Lower leg skin (tissue), 4 donors: ENCODE results near the gene GATA5. TPM values are rescaled to one million over a fixed set of nuclear protein-coding genes. Genes with fewer than 3 reads are reported as not detected.

Experiments used
- DNase-seq, 2 donors: peaks; one replicate each; pipeline ENCODE4 v3.0.0-alpha.2; 2019; ENCODE audit warnings: low spot score in 2 of 2
- H3K4me3 ChIP-seq: fragments of 200-600 bp; sonication (generic); 2 replicates; pipeline ENCODE4 v1.5.1; 2017; ENCODE audit warnings: mild to moderate bottlenecking, low read depth; ENCODE audit not compliant: poor library complexity, severe bottlenecking
- POLR2A ChIP-seq, 2 donors: fragments of 450-650 bp; IDR thresholded peaks; one replicate each; pipeline ENCODE4 v1.6.1; 2016 to 2017; ENCODE audit warnings: antibody characterized with exemption in 2 of 2, mild to moderate bottlenecking in 1 of 2, moderate library complexity in 1 of 2
- WGBS, 2 donors: methylation state at CpG; one replicate each; pipeline ENCODE4 v1.1.5; 2018; 5-methylcytosine and 5-hydroxymethylcytosine counted together
- intact Hi-C: fragments of 100-400 bp; cut with DNase I; formaldehyde crosslinking; loops from one replicate; pipeline ENCODE4 v1.15.0; 2023; ENCODE audit warnings: low total_unique reads
- total RNA-seq, 4 donors: library from RNA; depleted of rRNA; stranded (reverse); fragments of >200 nt; gene quantifications; one replicate each; pipeline ENCODE4 v1.1.0, GENCODE V29; 2016
- TF ChIP-seq, protein P1 (sequence below), 3 donors: fragments of 450-650 bp; IDR thresholded peaks; one replicate each; pipeline ENCODE4 v1.5.1; 2016; ENCODE audit warnings: antibody characterized with exemption in 3 of 3, mild to moderate bottlenecking in 3 of 3, moderate library complexity in 2 of 3

Gene GATA5
- total RNA-seq, 4 donors from 2014 or later = 1.1 to 2.4 (median 1.6) TPM; not detected in 1

DNA sequence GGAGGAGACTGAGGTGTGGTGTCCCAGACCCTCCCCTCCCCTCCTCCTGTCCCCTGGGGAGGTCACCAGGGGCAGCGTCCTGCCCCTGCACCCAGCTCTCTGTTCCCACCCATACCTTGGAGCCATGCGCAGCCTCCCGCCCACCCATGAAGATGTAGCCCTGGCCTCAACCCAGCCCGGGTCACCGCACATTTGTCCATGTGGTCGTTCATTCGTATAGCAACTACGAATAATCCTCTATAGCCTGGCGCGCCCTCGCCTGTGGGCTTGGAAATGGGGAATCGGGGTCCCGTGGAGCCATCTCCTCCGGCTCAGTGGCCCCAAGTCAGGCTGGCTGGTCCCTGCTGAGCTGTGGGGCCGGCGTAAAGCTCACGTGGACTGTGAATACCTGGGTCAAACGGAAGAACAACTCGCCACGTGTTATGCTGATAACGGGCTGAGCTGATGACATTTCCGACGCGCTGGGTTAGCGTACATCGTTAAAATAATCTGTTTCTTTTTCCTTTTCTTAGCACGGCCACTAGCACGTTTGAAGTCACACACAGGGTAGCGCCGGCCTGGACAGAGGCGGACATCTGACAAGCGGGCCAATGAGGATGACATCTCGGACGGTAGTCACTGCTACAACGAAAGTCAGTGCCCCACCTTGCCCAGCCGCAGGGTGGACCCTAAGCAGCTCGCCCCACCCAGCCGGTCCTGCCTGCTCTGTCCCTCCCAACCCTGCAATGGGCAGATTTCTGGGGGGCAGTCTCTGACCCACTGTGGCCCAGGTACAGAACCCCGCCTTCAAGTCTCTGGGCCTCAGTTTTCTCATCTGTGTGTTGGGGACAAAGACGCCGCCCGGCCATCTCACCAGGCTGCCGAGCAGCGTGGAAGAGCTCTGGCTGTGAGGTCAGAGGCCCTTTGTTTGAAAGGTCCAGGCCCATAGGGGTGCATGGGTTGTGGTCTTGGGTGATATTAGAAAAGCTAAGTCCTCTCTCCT, 28.6 kb downstream of the GATA5 start:
- no peak for DNase-seq
- intact Hi-C loops = no loop called here
- WGBS, 2 donors = 82 to 86% methylated on average over 43 to 44 of the region's 44 CpGs
- H3K4me3 ChIP-seq = no peak overlapping the region
- TF ChIP-seq, protein P1, sequence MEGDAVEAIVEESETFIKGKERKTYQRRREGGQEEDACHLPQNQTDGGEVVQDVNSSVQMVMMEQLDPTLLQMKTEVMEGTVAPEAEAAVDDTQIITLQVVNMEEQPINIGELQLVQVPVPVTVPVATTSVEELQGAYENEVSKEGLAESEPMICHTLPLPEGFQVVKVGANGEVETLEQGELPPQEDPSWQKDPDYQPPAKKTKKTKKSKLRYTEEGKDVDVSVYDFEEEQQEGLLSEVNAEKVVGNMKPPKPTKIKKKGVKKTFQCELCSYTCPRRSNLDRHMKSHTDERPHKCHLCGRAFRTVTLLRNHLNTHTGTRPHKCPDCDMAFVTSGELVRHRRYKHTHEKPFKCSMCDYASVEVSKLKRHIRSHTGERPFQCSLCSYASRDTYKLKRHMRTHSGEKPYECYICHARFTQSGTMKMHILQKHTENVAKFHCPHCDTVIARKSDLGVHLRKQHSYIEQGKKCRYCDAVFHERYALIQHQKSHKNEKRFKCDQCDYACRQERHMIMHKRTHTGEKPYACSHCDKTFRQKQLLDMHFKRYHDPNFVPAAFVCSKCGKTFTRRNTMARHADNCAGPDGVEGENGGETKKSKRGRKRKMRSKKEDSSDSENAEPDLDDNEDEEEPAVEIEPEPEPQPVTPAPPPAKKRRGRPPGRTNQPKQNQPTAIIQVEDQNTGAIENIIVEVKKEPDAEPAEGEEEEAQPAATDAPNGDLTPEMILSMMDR (IDR thresholded peaks at IDR 0.05) = no peak
- TF ChIP-seq POLR2A (IDR thresholded peaks at IDR 0.05) = no peak

DNA sequence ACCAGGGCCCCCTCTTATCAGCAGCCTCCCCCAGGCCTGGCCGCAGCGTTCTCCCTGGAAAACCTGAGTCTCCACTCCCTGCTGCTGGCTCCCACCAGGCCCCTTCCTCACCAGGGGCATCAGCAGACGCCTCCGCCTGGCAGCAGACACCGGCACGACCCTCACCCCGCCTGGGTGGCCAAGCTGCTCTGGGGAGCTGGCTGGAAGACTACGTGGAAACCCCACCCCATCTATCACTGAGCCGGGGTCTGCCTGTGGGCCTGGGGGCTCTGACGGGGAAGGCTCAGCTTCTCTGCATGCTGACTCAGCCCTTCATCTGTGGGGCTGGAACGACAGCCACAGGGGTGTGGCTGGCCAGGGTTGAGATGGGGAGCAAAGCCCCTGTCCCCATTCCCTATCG, 29.3 kb downstream of the GATA5 start:
- intact Hi-C loops = no loop called here
- H3K4me3 ChIP-seq = no peak overlapping the region
- TF ChIP-seq POLR2A (IDR thresholded peaks at IDR 0.05) = no peak
- TF ChIP-seq, protein P1 (IDR thresholded peaks at IDR 0.05) = no peak
- 28 to 40% methylated on average over 10 to 12 of the region's 12 CpGs for WGBS, 2 donors
- no peak for DNase-seq

DNA sequence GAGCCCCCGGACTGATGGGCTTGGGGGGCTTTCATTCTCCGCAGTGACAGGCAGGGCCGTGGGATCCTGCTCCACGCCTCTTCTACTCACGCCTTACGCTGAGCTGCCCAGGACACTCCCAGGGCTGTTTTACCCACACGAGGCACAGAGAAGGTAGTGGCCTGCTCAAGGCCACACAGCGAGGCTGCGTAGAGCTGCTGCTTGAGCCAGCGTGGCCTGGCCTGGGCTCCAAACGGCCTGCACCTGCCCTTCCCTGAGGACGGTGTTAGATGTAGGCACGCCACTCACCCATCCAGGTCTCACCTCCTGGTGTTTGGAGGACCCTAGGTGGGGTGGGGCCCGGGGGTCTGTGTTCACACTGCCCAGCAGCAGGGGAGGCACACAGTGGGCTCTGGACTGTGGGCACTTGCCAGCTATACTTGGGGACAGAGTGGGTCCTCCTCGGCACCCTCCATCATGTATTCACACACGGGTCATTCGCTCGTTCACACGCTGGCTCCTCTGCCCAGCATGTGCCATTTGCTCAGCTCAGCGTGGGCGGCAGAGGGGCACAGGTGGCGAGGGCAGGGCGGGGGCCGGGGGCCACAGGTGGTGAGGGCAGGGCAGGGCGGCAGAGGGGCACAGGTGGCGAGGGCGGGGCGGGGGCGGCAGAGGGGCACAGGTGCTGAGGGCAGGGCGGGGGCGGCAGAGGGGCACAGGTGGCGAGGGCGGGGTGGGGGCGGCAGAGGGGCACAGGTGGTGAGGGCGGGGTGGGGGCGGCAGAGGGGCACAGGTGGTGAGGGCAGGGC, 30.0 kb downstream of the GATA5 start:
- DNase-seq = no peak
- H3K4me3 ChIP-seq = no peak overlapping the region
- intact Hi-C loops = no loop called here
- WGBS, 2 donors = 79 to 84% methylated on average over 22 to 25 of the region's 36 CpGs
- no peak for TF ChIP-seq POLR2A (IDR thresholded peaks at IDR 0.05)
- TF ChIP-seq, protein P1 (IDR thresholded peaks at IDR 0.05) = no peak

DNA sequence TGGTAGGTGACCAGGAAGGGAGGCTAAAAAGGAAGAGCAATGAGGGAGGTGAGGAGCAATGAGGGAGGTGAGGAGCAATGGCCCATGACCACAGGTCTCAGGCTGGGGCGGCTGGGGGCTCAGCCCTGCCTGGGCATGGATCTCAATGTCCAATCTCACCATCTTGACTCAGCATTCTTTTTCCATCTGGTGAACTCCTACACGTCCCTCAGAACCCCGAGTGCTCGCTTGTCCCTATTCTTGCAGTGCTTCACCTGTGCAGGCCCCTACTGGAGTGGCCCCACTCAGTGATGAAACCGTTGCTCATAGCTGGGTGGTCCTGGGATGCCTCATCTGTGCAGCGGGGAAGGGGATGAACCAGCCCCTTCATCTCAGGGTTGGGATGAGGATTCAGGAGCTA, 31.5 kb downstream of the GATA5 start:
- WGBS, 2 donors = 89% methylated on average over 6 of the region's 6 CpGs
- intact Hi-C loops = no loop called here
- TF ChIP-seq, protein P1 (IDR thresholded peaks at IDR 0.05) = no peak
- TF ChIP-seq POLR2A (IDR thresholded peaks at IDR 0.05) = no peak
- no peak for DNase-seq
- H3K4me3 ChIP-seq = no peak overlapping the region

DNA sequence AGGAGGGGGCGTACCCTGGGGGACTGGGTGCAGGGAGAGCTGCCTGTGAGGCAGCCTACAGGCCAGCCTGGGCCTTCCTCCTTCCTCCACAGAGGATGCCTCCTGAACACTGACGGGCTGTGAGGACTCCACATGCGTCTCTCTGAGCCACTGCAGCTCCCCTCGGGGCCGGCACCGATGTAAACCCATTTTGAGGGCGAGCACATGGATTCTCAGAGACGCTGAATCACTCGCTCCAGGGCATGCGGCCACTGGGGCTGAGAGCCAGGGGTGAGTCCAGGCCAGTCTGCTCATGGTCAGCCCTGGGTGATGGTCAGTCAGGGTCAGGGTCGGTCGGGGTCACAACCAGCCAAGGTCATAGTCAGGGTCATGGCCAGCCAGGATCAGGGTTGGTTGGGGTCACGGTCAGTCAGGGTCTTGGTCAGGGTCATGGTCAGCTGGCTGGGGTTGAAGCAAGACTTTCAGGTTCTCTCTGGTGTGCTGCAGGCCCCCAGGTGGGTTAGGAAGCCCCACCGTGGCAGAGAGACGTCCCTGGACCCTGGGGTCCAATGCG, 33.7 kb downstream of the GATA5 start:
- no peak for TF ChIP-seq POLR2A (IDR thresholded peaks at IDR 0.05)
- TF ChIP-seq, protein P1 (IDR thresholded peaks at IDR 0.05) = peak in 1 of 3 donors; percentile 39
- no peak overlapping the region for H3K4me3 ChIP-seq
- DNase-seq = no peak
- intact Hi-C loops = no loop called here
- WGBS, 2 donors = 63 to 80% methylated on average over 13 to 16 of the region's 16 CpGs
